Panc1 (cell line): ENCODE measurements around the gene AKT1. TPM values are rescaled to one million over a fixed set of nuclear protein-coding genes. Genes with fewer than 3 reads are reported as not detected.

Experiments
- ATAC-seq: fragments of 200-7000 bp; cut with Tn5 transposase; 2 replicates; pipeline ENCODE4 v1.9.1; 2020; ENCODE audit warnings: mild to moderate bottlenecking, moderate library complexity
- BruUV-seq: library from RNA; stranded (reverse); fragments of 400-500 nt; replicated peaks from 2 replicates; lab custom pipeline; 2021; lab: Mats Ljungman, UMichigan
- CTCF ChIA-PET: fragments of 300-600 bp; sonication (Branson Sonifier 250); formaldehyde crosslinking; loops from one replicate; lab custom pipeline; 2022; ENCODE audit warnings: antibody characterized with exemption; lab: Charles Lee
- POLR2A ChIA-PET: fragments of 300-600 bp; sonication (Branson Sonifier 250); formaldehyde crosslinking; loops from one replicate; lab custom pipeline; 2022; ENCODE audit warnings: antibody characterized with exemption; lab: Charles Lee
- DNase-seq: peaks from one replicate; pipeline ENCODE4 v3.0.0-alpha.2; 2010; ENCODE audit warnings: low read depth, low spot score
- H3K27ac ChIP-seq: 2 replicates; pipeline ENCODE4 v1.5.1; 2011; ENCODE audit warnings: mild to moderate bottlenecking, low read length, inconsistent platforms
- H3K27me3 ChIP-seq: fragments of 200-500 bp; sonication (Bioruptor generic); 2 replicates; pipeline ENCODE4 v1.6.0; 2014; ENCODE audit warnings: low read length, inconsistent platforms; ENCODE audit not compliant: control insufficient read depth, insufficient read depth
- H3K36me3 ChIP-seq: fragments of 200-500 bp; sonication (Bioruptor generic); 2 replicates; pipeline ENCODE4 v1.5.1; 2014; ENCODE audit warnings: inconsistent platforms, mild to moderate bottlenecking, low read length, moderate library complexity; ENCODE audit not compliant: control insufficient read depth, insufficient read depth
- H3K4me1 ChIP-seq: 2 replicates; pipeline ENCODE4 v1.5.1; 2011; ENCODE audit warnings: inconsistent platforms, mild to moderate bottlenecking, low read length, moderate library complexity; ENCODE audit not compliant: control insufficient read depth, insufficient read depth
- H3K4me3 ChIP-seq, 2 experiments: 2 replicates each; pipeline ENCODE4 v1.5.1; 2011 to 2012; ENCODE audit warnings: low read depth in 2 of 2, low read length in 2 of 2, mild to moderate bottlenecking in 2 of 2, inconsistent platforms in 1 of 2, moderate library complexity in 1 of 2
- H3K9me3 ChIP-seq: fragments of 200-500 bp; sonication (Bioruptor generic); 2 replicates; pipeline ENCODE4 v1.5.1; 2014; ENCODE audit warnings: low read depth, mild to moderate bottlenecking, inconsistent platforms, low read length, moderate library complexity; ENCODE audit not compliant: control insufficient read depth, insufficient read depth
- CTCF ChIP-seq: fragments of 450-650 bp; IDR thresholded peaks from 2 replicates; pipeline ENCODE4 v1.5.1; 2017; ENCODE audit warnings: mild to moderate bottlenecking
- POLR2AphosphoS5 ChIP-seq: IDR thresholded peaks from 2 replicates; pipeline ENCODE4 v1.6.1; 2012; ENCODE audit warnings: mild to moderate bottlenecking, low read depth, low read length, moderate library complexity
- REST ChIP-seq, 2 experiments: IDR thresholded peaks; 2 replicates each; pipeline ENCODE4 v1.6.1; 2011 to 2012; ENCODE audit warnings: low read depth in 2 of 2, control low read depth in 1 of 2, low read length in 1 of 2, mild to moderate bottlenecking in 1 of 2, moderate library complexity in 1 of 2; ENCODE audit not compliant: insufficient read depth in 1 of 2
- SIN3A ChIP-seq: IDR thresholded peaks from 2 replicates; pipeline ENCODE4 v1.6.1; 2012; ENCODE audit warnings: low read depth, mild to moderate bottlenecking, low read length, moderate library complexity, borderline replicate concordance; ENCODE audit not compliant: insufficient read depth
- TCF7L2 ChIP-seq: IDR thresholded peaks from 2 replicates; pipeline ENCODE4 v1.6.1; 2011; ENCODE audit warnings: mild to moderate bottlenecking, low read depth, low read length, inconsistent platforms
- in situ Hi-C: cut with HindIII; loops from 2 replicates; pipeline ENCODE4 v1.10.0; 2016; ENCODE audit warnings: low sequenced_read_pairs, low pct_unique_long_range_greater_than_20kb
- intact Hi-C: fragments of 100-400 bp; cut with micrococcal nuclease; formaldehyde crosslinking; loops from one replicate; pipeline ENCODE4 v1.10.0; 2022; ENCODE audit not compliant: unreplicated experiment
- total RNA-seq: library from RNA; stranded (reverse); gene quantifications from one replicate; pipeline ENCODE4 v1.2.1, GENCODE V29; 2021; ENCODE audit not compliant: unreplicated experiment

AKT1 gene
- total RNA-seq, 1 experiment from 2014 or later, result 175 TPM

- Histone ChIP-seq H3K27ac (peak overlapping the region; percentile 81), H3K4me1 (peaks cover 56% of the 10 kb centered on the region)
These were observed 1.4 kb downstream of the AKT1 start for GRCh38 chr14:104794099-104794498.

GRCh38 chr14:104793703-104793959 lies 1.9 kb downstream of the AKT1 start:
- ChIA-PET CTCF (no interaction called here), POLR2A (no interaction called here)
- BruUV-seq, result no TSS peak

More at GRCh38 chr14:104794099-104794498, 1.4 kb downstream of the AKT1 start:
- DNase-seq (no peak), ATAC-seq (peak; percentile 24; the same call in 1 of the 2 replicates)
- TSS peak; percentile 77 for BruUV-seq
- intact Hi-C loops, result no loop called here
- no peaks in the 10 kb centered on the region for H3K27me3 ChIP-seq
- POLR2A ChIA-PET, result no interaction called here
- CTCF ChIA-PET, result interaction anchor here (1.0 kb wide), 1 partner anchor 32 kb away, joined by 3 read pairs; no protein-coding TSS in a partner anchor
- no peak for TF ChIP-seq POLR2AphosphoS5
- TF ChIP-seq CTCF, result no peak
- no peak for TF ChIP-seq TCF7L2
- TF ChIP-seq SIN3A, result no peak
- no peak for TF ChIP-seq REST (IDR thresholded peaks at IDR 0.05; ENCODE audit: insufficient read depth in 1 of 2, low read depth in 2 of 2, low read length in 1 of 2)
- peaks cover 2% of the 10 kb centered on the region; the same call in 1 of the 2 replicates for H3K36me3 ChIP-seq
- no peaks in the 10 kb centered on the region for H3K9me3 ChIP-seq
- peak overlapping the region; percentile 64 for H3K4me3 ChIP-seq
- in situ Hi-C loops, result no loop called here

GRCh38 chr14:104792945-104793702 lies 2.4 kb downstream of the AKT1 start:
- peaks cover 51% of the 10 kb centered on the region for H3K4me1 ChIP-seq
- ATAC-seq, result no peak
- intact Hi-C loops, result no loop called here
- H3K4me3 ChIP-seq, result peak overlapping the region; percentile 64; a peak in 3 of 4 replicates
- TF ChIP-seq REST (IDR thresholded peaks at IDR 0.05; ENCODE audit: insufficient read depth in 1 of 2, low read depth in 2 of 2, low read length in 1 of 2), result no peak
- TF ChIP-seq SIN3A, result no peak
- no peak for TF ChIP-seq TCF7L2
- TF ChIP-seq CTCF, result no peak; the same call in 1 of the 2 replicates
- TF ChIP-seq POLR2AphosphoS5, result no peak
- in situ Hi-C loops, result no loop called here
- ChIA-PET CTCF (no interaction called here), POLR2A (no interaction called here)
- H3K27me3 ChIP-seq, result no peaks in the 10 kb centered on the region
- peaks cover 2% of the 10 kb centered on the region; the same call in 1 of the 2 replicates for H3K36me3 ChIP-seq
- no peaks in the 10 kb centered on the region for H3K9me3 ChIP-seq
- DNase-seq, result no peak
- BruUV-seq, result no TSS peak
- peak overlapping the region; percentile 81 for H3K27ac ChIP-seq

More at GRCh38 chr14:104793703-104793959, 1.9 kb downstream of the AKT1 start:
- Histone ChIP-seq H3K27me3 (no peaks in the 10 kb centered on the region), H3K4me3 (peak overlapping the region; percentile 64), H3K9me3 (no peaks in the 10 kb centered on the region), H3K36me3 (peaks cover 2% of the 10 kb centered on the region; the same call in 1 of the 2 replicates), H3K4me1 (peaks cover 52% of the 10 kb centered on the region), H3K27ac (peak overlapping the region; percentile 81)
- TF ChIP-seq TCF7L2, result no peak
- intact Hi-C loops (no loop called here), in situ Hi-C loops (no loop called here)
- no peak for DNase-seq
- no peak for ATAC-seq
